K562 (cell line): ENCODE data around the gene SHFL. TPM values are rescaled to one million over a fixed set of nuclear protein-coding genes. Genes with fewer than 3 reads are reported as not detected.

Experiments used
- ATF3 ChIP-seq, 2 experiments: fragments of 450-650 bp in 1 of 2; sonication (generic) in 1 of 2; formaldehyde crosslinking in 1 of 2; IDR thresholded peaks in 1 of 2; conservative IDR thresholded peaks in 1 of 2; 2 replicates each; pipeline versions ENCODE4 v1.6.1 to v1.8.1; 2016 to 2023; ENCODE audit warnings: mild to moderate bottlenecking in 2 of 2, moderate library complexity in 2 of 2, inconsistent platforms in 1 of 2, missing genetic modification reagents in 1 of 2
- CREM ChIP-seq: IDR thresholded peaks from 2 replicates; pipeline ENCODE4 v1.6.1; 2014; ENCODE audit warnings: antibody characterized with exemption, low read depth
- E2F8 ChIP-seq: fragments of 450-650 bp; IDR thresholded peaks from 2 replicates; pipeline ENCODE4 v1.7.1; 2018; ENCODE audit warnings: mild to moderate bottlenecking, low read depth; ENCODE audit not compliant: partially characterized antibody
- ETS1 ChIP-seq: conservative IDR thresholded peaks from 2 replicates; pipeline ENCODE4 v1.6.1; 2011; ENCODE audit warnings: low read depth, mild to moderate bottlenecking, low read length; ENCODE audit not compliant: control insufficient read depth
- ETV1 ChIP-seq: fragments of 450-650 bp; conservative IDR thresholded peaks from 2 replicates; pipeline ENCODE4 v1.6.1; 2016; ENCODE audit warnings: missing genetic modification characterization, control low read depth, low read depth, missing compliant biosample characterization
- FOXJ2 ChIP-seq: fragments of 200-800 bp; sonication (Bioruptor generic); IDR thresholded peaks from 2 replicates; pipeline ENCODE4 v1.6.1; 2016; ENCODE audit warnings: missing genetic modification characterization, missing compliant biosample characterization
- MEIS2 ChIP-seq: fragments of 450-650 bp; IDR thresholded peaks from 2 replicates; pipeline ENCODE4 v1.6.1; 2014; ENCODE audit warnings: mild to moderate bottlenecking; ENCODE audit not compliant: partially characterized antibody
- MNT ChIP-seq, 2 experiments: fragments of 450-650 bp; conservative IDR thresholded peaks; 2 replicates each; pipeline ENCODE4 v1.6.1; 2017; ENCODE audit warnings: mild to moderate bottlenecking in 2 of 2, moderate library complexity in 2 of 2
- PATZ1 ChIP-seq: fragments of 250-450 bp; sonication (Bioruptor Pico); IDR thresholded peaks from 2 replicates; pipeline ENCODE4 v1.5.0; 2020; ENCODE audit warnings: mild to moderate bottlenecking, borderline replicate concordance
- PPARD ChIP-seq: fragments of 250-450 bp; sonication (Bioruptor Pico); IDR thresholded peaks from 2 replicates; pipeline ENCODE4 v1.8.0; 2022; ENCODE audit warnings: inconsistent platforms, mild to moderate bottlenecking, moderate library complexity
- PREB ChIP-seq: sonication (generic); formaldehyde crosslinking; IDR thresholded peaks from 2 replicates; pipeline ENCODE4 v1.8.1; 2023; ENCODE audit warnings: mild to moderate bottlenecking, missing genetic modification reagents
- RBFOX2 ChIP-seq: fragments of 200-400 bp; formaldehyde crosslinking; IDR thresholded peaks from 2 replicates; pipeline ENCODE4 v1.6.1; 2017; ENCODE audit warnings: low read depth, mild to moderate bottlenecking, low read length, moderate library complexity
- RCOR1 ChIP-seq, 2 experiments: IDR thresholded peaks; 2 replicates each; pipeline ENCODE4 v1.6.1; 2012; ENCODE audit warnings: low read depth in 2 of 2, low read length in 2 of 2, borderline replicate concordance in 1 of 2, improper control_type of control experiment in 1 of 2
- TAL1 ChIP-seq: fragments of 450-650 bp; IDR thresholded peaks from 2 replicates; pipeline ENCODE4 v1.6.1; 2016; ENCODE audit warnings: mild to moderate bottlenecking
- THRAP3 ChIP-seq: fragments of 450-650 bp; IDR thresholded peaks from 2 replicates; pipeline ENCODE4 v1.6.1; 2016; ENCODE audit warnings: mild to moderate bottlenecking, inconsistent platforms, borderline replicate concordance
- ZNF121 ChIP-seq: sonication (generic); formaldehyde crosslinking; conservative IDR thresholded peaks from 2 replicates; pipeline ENCODE4 v1.8.0; 2022; ENCODE audit warnings: missing genetic modification reagents
- polyA plus RNA-seq, 8 experiments: library from polyadenylated mRNA; depleted of rRNA in 4 of 8; stranded (reverse) in 5 of 8; unstranded in 3 of 8; fragments of >200 nt; fragmentation: Nextera tagmentation in 2 of 8; fragmentation: Illumina TruSeq in 1 of 8; extraction: Ambion mirVana in 2 of 8; extraction: Trizol in 1 of 8; gene quantifications; 2 replicates each; pipeline versions ENCODE4 v1.2.1 to v1.2.3, GENCODE V29; 2011 to 2014; ENCODE audit warnings: inconsistent platforms in 1 of 8, missing spikeins in 1 of 8
- total RNA-seq, 7 experiments: library from RNA; depleted of rRNA in 6 of 7; stranded (reverse); fragments of >200 nt in 6 of 7; fragmentation: Illumina TruSeq in 2 of 7; extraction: Trizol in 2 of 7; gene quantifications; 2 replicates each; pipeline versions ENCODE4 v1.2.1 to v1.2.3, GENCODE V29; 2011 to 2021; ENCODE audit warnings: low replicate concordance in 1 of 7

Gene SHFL
- total and polyA plus RNA-seq, 9 of the 15 experiments (the other 6 are each of a cell fraction or from before 2014, with no cell fraction given), result 1.5 to 25.7 (median 13.0) TPM

- TF ChIP-seq CREM (0 out of 2 replicates have a peak, but pooled peaks have one; percentile 34), ATF3 (IDR thresholded peaks at IDR 0.05) (no peak), ATF3 (CRISPR knock-in tag; conservative IDR thresholded peaks at IDR 0.05) (no peak), ETV1 (tag) (no peak), FOXJ2 (no peak), RBFOX2 (no peak; the same call in 1 of the 2 replicates), RCOR1 (IDR thresholded peaks at IDR 0.05; ENCODE audit: borderline replicate concordance in 1 of 2, low read depth in 2 of 2, low read length in 2 of 2) (0 out of 4 replicates have a peak, but pooled peaks of 1 of the 2 experiments have one; percentile 39), MEIS2 (peak; percentile 50), ETS1 (no peak), THRAP3 (no peak), PREB (CRISPR knock-in tag) (no peak), ZNF121 (no peak), PPARD (CRISPR knock-in tag) (no peak), PATZ1 (CRISPR knock-in tag) (no peak), TAL1 (peak; percentile 72), MNT (conservative IDR thresholded peaks at IDR 0.05) (0 out of 4 replicates have a peak, but pooled peaks of 1 of the 2 experiments have one; percentile 35), E2F8 (no peak)
Measured at GRCh38 chr19:10091895-10092641, 6.0 kb downstream of the SHFL start (continued).
